IPS-18a (cell line): ENCODE measurements around the gene PTPN3.
"Not testable (repeated sequence)": the region's sequence is repeated elsewhere in the genome, so short reads cannot be mapped to it uniquely, and the experiment has no call there.

Experiments used
- H3K27ac ChIP-seq: one replicate; pipeline ENCODE4 v1.5.1; 2013; ENCODE audit warnings: low read length
- H3K27me3 ChIP-seq: one replicate; pipeline ENCODE4 v1.6.1; 2013; ENCODE audit warnings: mild to moderate bottlenecking, low read length; ENCODE audit not compliant: control insufficient read depth, insufficient read depth
- H3K36me3 ChIP-seq: one replicate; pipeline ENCODE4 v1.6.1; 2013; ENCODE audit warnings: low read depth, low read length; ENCODE audit not compliant: control insufficient read depth
- H3K4me1 ChIP-seq: one replicate; pipeline ENCODE4 v1.6.1; 2013; ENCODE audit warnings: low read depth, low read length; ENCODE audit not compliant: control insufficient read depth
- H3K4me3 ChIP-seq: one replicate; pipeline ENCODE4 v1.5.1; 2013; ENCODE audit warnings: low read length
- H3K9ac ChIP-seq: one replicate; pipeline ENCODE4 v1.6.1; 2013; ENCODE audit warnings: mild to moderate bottlenecking, low read length, moderate library complexity
- H3K9me3 ChIP-seq: one replicate; pipeline ENCODE4 v1.6.1; 2013; ENCODE audit warnings: low read depth, low read length; ENCODE audit not compliant: control insufficient read depth

Gene PTPN3

GRCh38 chr9:109341561-109341960 lies 156.5 kb downstream of the PTPN3 start:
- no peaks in the 10 kb centered on the region for H3K36me3 ChIP-seq
- H3K4me3 ChIP-seq: no peak overlapping the region
- no peaks in the 10 kb centered on the region for H3K9me3 ChIP-seq
- H3K9ac ChIP-seq: no peak overlapping the region
- no peaks in the 10 kb centered on the region for H3K27me3 ChIP-seq
- peaks cover 16% of the 10 kb centered on the region for H3K4me1 ChIP-seq
- H3K27ac ChIP-seq: no peak overlapping the region

DNA sequence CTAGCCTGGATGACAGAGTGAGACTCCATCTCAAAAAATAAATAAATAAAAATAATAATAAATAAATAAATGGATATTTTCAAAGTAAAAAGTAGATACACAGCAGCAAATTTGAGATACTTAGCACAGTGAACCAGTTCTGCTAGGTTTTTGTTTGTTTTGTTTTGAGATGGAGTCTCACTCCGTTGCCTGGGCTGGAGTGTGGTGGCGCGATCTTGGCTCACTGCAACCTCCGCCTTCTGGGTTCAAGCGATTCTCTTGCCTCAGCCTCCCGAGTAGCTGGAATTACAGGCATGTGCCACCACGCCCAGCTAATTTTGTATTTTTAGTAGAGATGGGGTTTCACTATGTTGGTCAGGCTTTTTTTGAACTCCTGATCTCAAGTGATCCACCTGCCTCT lies 157.1 kb downstream of the PTPN3 start:
- not testable (repeated sequence) for H3K27ac ChIP-seq, H3K36me3 ChIP-seq, H3K27me3 ChIP-seq, H3K9me3 ChIP-seq, H3K4me3 ChIP-seq, H3K9ac ChIP-seq
- peaks cover 16% of the 10 kb centered on the region for H3K4me1 ChIP-seq

GRCh38 chr9:109336409-109336808 lies 161.7 kb downstream of the PTPN3 start:
- Histone ChIP-seq H3K36me3 (no peaks in the 10 kb centered on the region), H3K27ac (no peak overlapping the region), H3K4me1 (peaks cover 6% of the 10 kb centered on the region), H3K4me3 (no peak overlapping the region), H3K27me3 (no peaks in the 10 kb centered on the region), H3K9me3 (no peaks in the 10 kb centered on the region), H3K9ac (no peak overlapping the region)

DNA sequence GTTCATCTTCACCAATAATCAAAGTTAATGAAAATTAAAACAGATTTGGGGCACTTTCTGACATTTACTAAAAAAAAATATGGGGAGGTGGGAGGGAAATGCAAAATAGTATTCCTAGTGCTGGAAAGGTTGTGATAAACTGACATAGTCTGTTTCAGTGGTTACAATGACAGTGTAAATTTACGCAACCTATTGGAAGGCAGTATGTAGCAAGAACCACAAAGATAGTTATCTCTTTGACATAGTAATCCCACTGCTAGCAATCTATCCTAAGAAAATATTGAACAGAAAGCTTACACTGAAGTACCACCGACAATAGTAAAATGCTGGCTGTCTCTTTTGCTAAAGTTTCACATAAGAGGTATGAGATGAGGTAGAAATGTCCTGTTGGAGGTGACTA lies 162.2 kb downstream of the PTPN3 start:
- Histone ChIP-seq H3K9me3 (no peaks in the 10 kb centered on the region), H3K36me3 (no peaks in the 10 kb centered on the region), H3K9ac (no peak overlapping the region), H3K4me3 (no peak overlapping the region), H3K4me1 (peaks cover 6% of the 10 kb centered on the region), H3K27me3 (no peaks in the 10 kb centered on the region), H3K27ac (no peak overlapping the region)

GRCh38 chr9:109335121-109335520 lies 163.0 kb downstream of the PTPN3 start:
- H3K9ac ChIP-seq: no peak overlapping the region
- H3K4me1 ChIP-seq: peaks cover 6% of the 10 kb centered on the region
- no peak overlapping the region for H3K4me3 ChIP-seq
- no peaks in the 10 kb centered on the region for H3K36me3 ChIP-seq
- H3K27me3 ChIP-seq: no peaks in the 10 kb centered on the region
- H3K27ac ChIP-seq: no peak overlapping the region
- H3K9me3 ChIP-seq: no peaks in the 10 kb centered on the region

- no peaks in the 10 kb centered on the region for H3K27me3 ChIP-seq
- H3K9me3 ChIP-seq: no peaks in the 10 kb centered on the region
- H3K4me3 ChIP-seq: no peak overlapping the region
- no peaks in the 10 kb centered on the region for H3K36me3 ChIP-seq
- no peak overlapping the region for H3K9ac ChIP-seq
- H3K27ac ChIP-seq: no peak overlapping the region
- H3K4me1 ChIP-seq: peaks cover 3% of the 10 kb centered on the region
Observed at GRCh38 chr9:109331353-109331752, 166.8 kb downstream of the PTPN3 start.

DNA sequence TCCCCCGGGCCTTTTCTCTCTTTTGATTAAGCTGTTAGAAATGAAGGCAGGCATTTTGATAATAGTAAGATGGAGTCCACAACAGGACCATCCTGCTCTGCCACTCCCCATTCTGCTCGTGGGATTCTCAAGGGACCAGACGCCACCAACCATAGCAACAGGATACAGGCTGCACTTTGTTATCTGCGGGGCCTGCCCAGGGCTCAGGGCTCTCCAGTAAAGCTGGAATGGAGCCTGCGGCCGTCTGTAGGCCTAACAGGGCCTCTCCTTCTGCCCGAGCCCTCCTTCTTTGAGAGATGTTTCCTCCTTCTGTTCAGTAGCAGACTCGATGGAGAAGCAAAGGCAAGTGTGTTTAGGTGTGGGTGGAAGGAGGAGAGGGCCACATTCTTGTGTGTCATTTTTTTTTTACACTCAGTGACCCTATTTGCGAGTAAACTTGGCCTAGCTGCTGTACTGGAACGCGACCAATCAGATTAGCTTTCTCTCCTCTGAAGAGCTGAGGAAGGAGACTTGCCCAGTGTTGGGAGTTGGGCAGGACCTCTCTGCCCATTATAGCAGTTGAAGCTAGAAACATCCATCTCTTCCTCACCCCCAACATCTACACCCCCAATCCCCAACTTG lies 168.4 kb downstream of the PTPN3 start:
- Histone ChIP-seq H3K27ac (no peak overlapping the region), H3K27me3 (no peaks in the 10 kb centered on the region), H3K4me1 (peaks cover 3% of the 10 kb centered on the region), H3K9ac (no peak overlapping the region), H3K36me3 (no peaks in the 10 kb centered on the region), H3K4me3 (no peak overlapping the region), H3K9me3 (no peaks in the 10 kb centered on the region)

GRCh38 chr9:109328978-109329637 lies 169.0 kb downstream of the PTPN3 start:
- Histone ChIP-seq H3K9me3 (no peaks in the 10 kb centered on the region), H3K4me3 (no peak overlapping the region), H3K27me3 (no peaks in the 10 kb centered on the region), H3K27ac (no peak overlapping the region), H3K4me1 (peaks cover 3% of the 10 kb centered on the region), H3K9ac (no peak overlapping the region), H3K36me3 (no peaks in the 10 kb centered on the region)
